Lung microvascular endothelial cell (primary cell): ENCODE results near the gene CABYR. TPM values are rescaled to one million over a fixed set of nuclear protein-coding genes. Genes with fewer than 3 reads are reported as not detected.
"Not testable (repeated sequence)": the region's sequence is repeated elsewhere in the genome, so short reads cannot be mapped to it uniquely, and the experiment has no call there.

Experiments used
- DNase-seq, 2 donors: peaks; one replicate each; pipeline versions ENCODE4 v3.0.0 to v3.0.0-alpha.2; 2010; ENCODE audit warnings: low read depth in 2 of 2
- total RNA-seq: library from RNA; depleted of rRNA; stranded (reverse); fragments of >200 nt; gene quantifications from 2 replicates; pipeline ENCODE4 v1.2.1, GENCODE V29; 2014

CABYR gene
- total RNA-seq, 1 donor from 2014 or later, result 0.60 TPM

DNA sequence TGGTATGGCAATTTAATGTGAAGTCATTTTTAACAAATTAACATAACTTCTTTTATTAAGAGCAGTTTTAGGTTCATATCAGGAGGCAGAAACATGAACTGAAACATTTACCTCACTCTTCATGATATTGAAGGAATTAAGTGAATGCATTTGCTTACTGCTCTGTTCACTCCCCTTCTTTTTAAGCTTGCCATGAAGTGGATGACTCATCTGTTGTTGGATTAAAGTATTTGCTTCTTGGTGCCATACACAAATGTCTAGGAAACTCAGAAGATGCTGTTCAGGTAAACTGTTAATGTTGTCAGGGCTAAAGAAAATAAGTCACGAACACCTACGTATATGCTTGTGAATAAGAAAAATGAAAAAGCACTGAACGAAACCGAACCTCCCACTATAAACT is 10.2 kb upstream of the CABYR start:
- no peak for DNase-seq

DNA sequence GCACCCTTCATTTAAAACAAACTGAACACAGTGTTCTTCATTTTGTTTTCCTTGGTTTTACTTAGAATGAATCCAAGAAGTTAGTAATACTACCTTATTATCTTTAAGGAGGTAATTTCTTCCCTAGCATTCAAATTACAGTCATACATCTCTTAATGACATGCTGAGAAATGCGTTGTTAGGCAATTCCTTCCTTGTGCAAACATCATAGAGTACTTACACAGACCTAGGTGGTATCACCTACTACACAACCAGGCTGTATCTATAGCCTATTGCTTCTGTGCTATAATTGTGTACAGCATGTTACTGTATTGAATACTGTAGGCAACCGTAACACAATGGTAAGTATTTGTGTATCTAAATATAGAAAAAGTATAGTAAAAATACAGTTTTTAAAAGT is 8.4 kb upstream of the CABYR start:
- DNase-seq, result no peak

DNA sequence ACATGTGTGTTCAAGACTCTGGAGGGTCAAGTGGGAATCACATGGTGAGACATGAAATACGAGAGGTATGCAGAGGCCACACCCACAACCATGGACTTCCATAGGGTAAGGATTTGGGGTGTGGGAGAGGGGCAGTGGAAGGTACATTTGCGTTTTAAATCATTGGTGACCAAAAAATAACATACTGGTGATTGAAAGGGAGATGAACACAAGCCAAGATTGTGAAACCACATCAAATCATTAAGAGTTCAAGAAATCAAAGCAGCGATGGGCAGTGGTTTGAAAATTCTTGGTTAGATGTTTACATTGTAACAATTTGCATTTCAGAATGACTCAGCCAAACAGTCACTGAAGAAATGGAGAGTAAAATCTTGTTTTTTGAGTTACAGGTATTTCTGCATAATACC is 1.9 kb upstream of the CABYR start:
- no peak for DNase-seq

DNA sequence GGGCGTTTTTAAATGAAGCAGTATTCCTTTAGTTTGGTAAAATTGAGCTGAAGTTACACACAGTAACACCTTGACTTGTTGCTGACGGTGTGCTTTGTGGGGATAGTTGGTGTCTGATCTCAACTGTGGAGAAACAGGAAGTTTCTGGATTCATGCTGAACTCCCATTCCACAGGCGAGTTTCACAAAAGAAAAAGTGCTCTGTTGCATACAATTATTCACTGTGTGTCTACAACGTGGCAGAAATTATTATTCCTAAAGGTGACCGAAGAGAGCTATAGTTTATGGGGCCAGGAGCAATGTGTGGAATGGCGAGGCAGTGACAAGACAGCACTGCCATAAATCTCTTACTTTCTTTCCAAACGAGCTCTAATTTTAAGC is 463 bp upstream of the CABYR start:
- DNase-seq, result no peak

DNA sequence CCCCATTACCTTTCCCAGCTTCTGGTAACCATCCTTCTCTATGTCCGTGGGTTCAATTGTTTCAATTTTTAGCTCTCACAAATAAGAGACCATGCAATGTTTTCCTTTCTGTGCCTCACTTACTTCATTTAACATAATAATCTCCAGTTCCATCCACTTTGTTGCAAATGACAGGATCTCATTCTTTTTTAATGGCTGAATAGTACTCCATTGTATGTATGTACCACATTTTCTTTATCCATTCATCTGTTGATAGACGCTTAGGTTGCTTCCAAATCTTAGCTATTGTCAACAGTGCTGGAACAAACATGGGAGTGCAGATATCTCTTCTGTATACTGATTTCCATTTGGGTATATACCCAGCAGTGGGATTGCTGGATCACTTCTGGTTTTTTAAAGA is 1.8 kb downstream of the CABYR start:
- no peak for DNase-seq

DNA sequence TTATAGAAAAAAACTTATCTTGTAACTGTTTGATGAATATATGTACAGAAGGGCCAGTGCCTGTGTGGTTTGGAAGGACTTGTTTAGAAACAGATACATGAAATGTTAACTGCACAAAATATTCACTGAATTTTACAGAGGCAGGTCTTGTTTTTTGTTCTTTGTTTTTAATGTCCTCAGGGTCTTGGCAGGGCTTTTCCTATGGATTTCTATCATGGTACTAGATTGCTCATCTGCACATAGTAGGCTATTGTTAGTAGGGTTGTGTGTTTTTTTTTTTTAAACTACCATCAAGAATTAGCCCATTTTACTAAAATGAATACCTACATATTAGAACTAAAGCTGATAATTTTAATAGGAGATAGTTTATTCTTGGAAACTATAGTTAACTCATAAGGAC is 3.5 kb downstream of the CABYR start:
- DNase-seq, result no peak

DNA sequence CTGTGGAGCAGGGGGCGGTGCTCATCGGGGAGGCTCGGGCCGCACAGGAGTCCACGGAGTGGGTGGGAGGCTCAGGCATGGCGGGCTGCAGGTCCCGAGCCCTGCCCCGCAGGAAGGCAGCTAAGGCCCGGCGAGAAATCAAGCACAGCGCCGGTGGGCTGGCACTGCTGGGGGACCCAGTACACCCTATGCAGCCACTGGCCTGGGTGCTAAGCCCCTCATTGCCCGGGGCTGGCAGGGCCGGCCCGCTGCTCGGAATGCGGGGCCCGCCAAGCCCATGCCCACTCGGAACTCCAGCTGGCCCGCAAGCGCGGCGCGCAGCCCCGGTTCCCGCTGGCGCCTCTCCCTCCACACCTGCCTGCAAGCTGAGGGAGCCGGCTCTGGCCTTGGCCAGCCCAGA is 10.7 kb downstream of the CABYR start:
- not testable (repeated sequence) for DNase-seq

DNA sequence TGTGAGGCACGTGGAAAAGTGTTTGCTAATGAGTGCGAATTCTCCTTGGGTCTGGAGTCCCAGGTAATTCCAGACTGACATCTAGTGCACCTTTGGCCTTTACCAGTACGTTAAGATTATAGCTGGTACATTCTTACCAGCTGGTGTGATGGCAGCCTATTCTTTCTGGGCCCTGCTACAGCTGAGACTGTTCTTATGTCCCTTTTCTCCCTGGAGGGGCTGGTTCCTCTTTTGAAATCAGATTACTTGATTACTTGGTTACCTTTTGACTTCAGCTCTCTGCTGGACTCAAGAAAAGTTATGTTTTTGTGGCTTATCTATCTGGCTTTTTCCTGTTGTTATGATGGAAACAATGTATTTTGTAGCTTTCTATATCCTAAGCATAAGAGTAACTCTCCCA is 14.5 kb downstream of the CABYR start:
- no peak for DNase-seq

DNA sequence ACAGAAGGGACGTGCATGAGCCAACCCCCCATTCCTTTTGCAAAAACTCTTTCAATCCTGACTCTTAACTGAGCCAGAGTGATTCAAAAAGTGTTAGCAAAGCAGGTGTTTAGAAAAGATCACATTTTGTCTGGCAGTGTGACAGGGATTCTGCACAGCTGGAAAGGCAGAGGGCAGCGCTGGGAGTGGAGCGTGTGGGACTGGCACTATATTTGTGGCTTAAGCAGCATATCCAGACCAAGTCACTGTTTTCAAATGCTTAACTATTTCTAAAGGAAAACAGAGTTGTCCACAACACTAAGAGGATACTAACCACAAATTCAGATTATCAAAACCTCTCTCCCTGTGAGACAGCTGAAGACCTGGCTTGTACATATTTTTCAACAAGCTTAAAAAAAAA is 19.0 kb downstream of the CABYR start:
- DNase-seq, result no peak

DNA sequence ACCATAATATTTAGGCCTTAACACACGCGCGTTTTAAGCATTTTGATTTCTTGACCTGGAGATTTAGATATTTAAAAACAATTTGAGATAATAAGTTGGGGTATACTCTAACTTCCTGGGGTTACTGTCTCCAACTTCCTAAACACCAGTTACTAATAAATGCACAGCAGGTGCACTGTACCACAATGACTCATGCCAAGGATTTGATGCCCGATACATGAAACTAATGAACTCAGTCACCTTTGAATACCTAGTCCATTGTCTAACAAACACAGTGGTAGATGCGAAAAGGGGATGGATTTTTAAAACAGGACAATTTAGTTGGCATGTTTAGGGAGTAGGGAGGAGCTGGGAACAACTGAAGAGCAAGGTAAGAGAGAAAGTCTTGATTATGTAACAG is 21.2 kb downstream of the CABYR start:
- no peak for DNase-seq

DNA sequence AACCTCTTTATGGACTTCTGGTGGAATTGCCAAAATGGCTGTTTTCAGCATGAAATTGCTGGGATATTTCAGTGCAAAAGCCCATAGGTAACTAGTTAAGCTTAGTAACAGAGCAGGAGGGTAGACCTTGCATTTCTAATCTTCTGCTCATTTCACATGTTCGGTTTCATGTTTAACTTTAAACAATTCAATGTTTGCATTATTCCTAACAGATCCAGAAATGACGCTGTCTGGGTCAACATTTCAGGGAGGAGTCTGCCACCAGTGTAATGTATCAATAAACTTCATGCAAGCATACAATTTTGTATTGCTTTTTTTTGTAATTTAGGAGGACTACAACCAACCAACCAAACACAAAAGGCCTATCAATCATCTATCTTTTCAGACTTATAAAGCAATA is 22.4 kb downstream of the CABYR start:
- no peak for DNase-seq

DNA sequence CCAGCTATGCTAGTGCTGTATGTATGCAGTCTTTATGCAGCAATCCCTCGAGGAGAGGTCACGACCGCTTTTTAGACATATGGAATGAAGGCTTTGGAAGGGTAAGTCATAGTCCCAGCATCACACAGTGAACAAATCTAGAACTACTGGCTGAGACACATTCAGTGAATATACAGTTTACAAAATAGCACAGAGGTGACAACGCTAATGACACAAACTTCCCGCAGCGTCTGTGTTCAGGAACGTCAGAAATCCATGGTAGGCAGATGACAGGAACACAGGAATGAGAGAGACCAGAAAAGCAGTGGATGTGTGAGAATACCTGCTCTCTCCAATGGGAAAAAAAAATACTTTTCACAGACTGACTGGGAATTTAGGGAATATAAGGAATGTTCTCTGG is 29.6 kb downstream of the CABYR start:
- DNase-seq, result no peak

DNA sequence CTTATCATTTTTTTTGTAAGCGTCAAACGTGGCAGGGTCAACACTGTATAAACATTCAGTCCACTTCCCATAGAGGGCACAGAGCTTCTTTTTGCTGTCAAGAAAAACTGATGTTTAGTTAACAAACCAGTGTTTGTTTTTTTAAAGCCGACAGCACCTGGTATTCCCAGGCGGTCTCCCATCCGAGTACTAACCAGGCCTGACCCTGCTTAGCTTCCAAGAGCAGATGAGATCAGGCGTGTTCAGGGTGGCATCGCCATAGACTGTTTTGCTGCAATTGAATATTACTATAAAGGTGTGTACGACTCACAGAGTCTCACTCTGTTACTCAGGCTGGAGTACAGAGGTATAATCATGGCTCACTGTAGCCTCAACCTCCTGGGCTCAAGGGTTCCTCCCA is 31.5 kb downstream of the CABYR start:
- no peak for DNase-seq

DNA sequence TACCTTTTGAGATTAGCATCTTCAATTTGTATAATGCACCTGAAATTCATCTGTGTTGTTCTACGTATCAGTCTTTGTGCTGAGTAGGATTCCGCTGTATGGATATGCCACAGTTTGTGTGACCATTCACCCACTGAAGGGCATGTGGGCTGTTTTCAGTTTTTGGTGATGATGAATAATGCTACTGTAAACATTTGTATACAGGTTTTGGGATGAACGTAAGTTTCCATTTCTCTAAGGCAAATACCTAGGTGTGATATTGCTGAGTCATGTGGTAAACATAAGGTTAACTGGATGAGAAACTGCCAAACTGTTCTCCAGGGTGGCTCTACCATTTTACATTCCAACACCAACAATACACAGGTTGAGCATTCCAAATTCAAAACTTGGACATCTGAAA is 35.1 kb downstream of the CABYR start:
- no peak for DNase-seq

DNA sequence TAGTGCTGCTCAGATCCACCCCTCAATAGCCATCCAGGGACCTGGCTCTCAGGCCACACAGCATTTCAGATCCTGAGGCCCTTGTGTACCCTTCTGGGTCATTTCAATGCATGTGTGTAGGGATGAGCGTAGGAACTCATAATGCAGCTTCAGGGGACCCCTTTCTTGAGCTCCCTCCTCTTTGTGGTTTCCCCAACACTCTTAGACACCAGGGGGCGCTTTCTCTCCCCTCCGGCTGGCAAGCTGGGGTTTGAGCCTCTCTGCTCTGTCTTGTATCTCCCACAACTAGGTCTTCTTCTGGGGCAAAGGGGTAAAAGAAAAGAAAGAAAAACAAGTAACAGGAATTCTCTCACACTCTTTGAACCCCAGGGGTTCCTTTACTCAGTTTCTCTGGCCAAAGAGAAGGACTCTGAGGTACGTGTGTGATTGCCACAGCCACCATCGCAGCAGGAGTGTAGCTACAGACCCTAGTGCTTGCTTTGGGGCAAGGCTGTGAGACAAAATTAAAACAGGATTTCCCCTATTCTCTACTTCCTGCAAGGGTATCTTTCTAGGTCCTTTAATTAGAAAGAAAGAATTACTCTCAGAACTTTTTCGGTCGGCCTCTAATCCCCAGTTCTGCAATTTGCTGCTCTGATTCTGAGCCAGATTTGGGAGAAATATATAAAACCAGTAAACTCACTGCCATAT is 38.0 kb downstream of the CABYR start:
- peak; percentile 59 to 60 for DNase-seq

DNA sequence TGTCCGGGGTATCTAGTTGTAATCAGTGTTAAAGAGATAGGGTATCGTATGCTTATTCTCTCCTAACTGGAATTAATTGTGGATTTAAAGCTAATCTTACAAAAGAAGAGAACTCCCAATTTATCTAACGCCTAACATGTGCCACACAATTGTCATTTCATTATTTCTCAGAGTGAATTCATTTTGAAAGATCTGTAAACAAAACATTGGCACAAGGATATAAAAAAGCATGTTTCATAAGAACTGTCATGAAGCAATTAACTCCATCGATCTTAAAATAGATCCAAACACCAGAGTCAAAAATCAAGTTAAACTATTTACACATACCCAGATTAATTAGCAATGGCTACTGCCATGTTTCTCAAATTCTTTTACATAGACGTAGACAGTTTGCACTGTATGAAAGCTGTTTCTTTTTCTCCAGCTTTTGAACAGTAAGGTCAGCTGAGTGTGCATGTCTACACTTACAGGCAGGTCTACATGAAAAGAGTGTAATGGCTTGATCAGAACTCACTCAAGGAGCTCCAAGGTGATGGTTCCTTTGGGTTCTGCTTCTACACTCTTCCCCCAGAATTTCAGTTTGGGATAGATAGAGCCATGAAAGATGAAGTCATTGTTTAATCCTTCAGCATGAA is 38.8 kb downstream of the CABYR start:
- no peak for DNase-seq

DNA sequence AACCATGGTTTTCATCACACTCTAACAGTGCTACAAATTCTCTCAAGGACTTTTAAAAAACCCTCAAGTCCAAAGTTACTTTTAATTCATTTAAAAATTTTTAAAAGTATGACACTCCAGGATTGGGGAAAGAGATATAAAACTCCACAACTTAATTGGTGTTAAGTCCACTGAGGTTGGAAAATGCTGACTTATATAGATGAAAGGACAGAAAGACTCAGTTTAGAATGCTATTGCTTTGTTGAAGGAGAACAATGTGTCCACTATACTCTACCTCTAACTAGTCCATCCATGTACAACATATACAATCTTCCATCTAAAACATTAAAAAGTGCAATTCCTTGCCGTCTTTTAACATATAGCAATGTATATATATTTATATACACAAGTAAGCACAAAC is 41.2 kb downstream of the CABYR start:
- no peak for DNase-seq

DNA sequence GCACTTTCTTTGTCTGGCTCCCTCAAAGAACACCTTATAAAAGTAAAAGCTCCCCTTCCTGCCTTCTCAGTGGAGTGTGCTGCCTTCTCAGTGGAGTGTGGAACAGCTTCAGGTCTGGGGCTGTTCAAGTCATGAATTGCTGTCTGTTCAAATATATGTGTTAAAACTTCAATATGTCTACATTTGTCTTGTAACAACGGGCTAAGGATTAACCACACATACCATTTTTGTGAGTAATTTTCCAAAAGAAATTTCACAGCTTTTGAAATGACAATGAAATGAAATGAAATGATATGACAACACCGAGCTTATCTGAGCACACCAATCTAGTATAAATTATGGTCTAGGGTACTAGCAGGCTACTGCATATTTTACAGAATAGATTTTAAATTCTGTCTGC is 42.9 kb downstream of the CABYR start:
- no peak for DNase-seq

DNA sequence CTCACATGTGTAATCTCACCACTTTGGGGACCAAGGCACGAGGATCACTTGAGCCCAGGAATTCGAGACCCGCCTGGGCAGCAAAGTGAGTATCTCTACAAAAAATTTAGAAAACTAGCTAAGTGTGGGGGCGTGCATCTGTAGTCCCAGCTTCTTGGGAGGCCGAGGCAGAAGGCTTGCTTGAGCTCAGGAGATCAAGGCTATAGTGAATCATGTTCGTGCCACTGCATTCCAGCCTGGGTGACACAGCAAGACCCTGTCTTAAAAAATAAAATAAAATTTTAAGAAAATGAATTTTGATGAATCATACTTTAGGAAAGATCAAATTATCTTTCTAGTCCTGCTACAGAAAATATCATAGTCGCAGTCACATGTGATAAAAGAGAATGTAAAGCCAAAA is 46.9 kb downstream of the CABYR start:
- no peak for DNase-seq

DNA sequence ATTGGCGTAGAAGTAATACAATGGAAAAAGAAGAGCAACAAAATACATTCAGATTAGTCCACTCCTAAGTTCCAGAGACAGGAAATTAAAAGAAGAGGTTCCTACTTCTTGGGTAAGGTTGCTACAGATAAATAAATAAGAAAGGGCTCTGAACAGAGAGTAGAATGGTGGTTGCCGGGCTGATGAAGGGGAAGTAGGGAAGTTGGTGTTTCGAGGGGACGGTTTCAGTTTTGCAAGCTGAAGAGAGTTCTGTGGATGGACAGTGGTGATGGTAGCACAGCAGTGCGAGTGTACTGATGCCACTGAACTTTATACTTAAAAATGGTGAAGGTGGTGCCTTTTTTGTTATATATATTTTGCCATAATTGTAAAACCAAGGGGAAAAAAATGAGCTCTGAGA is 48.2 kb downstream of the CABYR start:
- DNase-seq, result no peak

DNA sequence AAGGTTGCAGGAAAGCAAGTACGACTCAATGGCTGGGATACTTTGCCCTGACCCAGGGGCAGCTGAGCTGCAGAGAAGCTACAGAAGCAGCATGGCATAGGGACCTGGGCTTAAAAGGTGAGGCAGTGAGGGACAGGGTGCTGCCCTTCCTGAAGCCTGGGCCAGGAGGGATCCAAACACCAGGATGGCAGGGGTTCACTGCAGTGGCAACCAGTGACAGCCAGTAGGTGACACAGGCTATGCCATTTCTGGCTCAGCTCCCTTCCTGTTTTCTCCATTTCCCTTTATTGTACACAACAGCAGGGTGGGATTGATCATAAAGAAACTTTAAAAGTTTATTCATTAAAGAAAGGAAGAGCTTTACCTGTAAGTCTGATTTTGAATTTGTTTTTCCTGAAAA is 48.8 kb downstream of the CABYR start:
- DNase-seq, result no peak

DNA sequence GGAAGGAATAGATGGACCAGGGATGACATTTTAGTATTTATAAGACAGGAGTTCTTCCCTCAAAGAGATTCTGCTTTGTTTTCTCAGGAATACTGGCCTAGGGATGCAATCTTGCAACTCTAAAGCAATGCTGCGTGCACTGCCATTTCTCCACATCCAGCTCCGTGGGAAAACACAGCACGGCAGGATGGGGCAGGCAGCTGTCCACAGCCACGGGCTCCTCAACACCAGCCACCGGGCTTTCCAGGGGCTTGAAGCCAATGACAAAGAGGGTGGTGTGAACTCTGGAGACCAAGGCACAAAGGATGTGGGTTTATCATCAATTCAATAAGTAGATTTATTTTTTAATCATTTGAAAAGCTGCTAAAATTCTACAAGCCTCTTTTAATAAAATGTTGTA is 49.3 kb downstream of the CABYR start:
- DNase-seq, result no peak

DNA sequence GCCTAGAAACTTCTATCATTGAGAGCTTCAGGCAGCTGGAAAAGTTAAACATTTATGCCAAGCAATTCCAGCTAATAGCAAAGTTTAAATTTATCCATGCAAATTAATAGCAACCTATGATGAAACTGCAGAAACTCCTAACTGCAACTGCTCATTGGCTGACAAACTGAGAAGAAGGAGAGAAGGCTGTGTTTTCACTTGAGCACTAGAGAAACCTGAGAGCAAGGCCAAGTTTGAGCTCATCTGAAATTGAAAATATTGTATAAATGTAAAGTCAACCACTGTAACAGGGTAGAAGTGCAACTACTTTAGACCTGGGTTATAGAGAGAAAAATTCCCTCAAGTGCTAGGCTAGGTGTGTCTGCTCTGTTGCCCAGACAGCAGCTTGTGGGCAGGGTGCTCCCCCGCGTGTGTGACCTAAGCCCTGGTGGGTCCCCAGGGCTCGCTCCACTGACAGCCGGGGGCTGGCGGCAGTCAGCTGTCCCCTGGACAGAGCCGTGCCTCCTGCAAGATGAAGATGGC is 50.2 kb downstream of the CABYR start:
- DNase-seq, result no peak
